Measurements from ENCODE around the gene RASGRP3. TPM values are rescaled to one million over a fixed set of nuclear protein-coding genes. Genes with fewer than 3 reads are reported as not detected.

Gene RASGRP3
- total and polyA plus RNA-seq, 2 of the 13 experiments (the other 11 are each of a cell fraction or from before 2014, with no cell fraction given): 0.01 TPM; not detected in 1

DNA sequence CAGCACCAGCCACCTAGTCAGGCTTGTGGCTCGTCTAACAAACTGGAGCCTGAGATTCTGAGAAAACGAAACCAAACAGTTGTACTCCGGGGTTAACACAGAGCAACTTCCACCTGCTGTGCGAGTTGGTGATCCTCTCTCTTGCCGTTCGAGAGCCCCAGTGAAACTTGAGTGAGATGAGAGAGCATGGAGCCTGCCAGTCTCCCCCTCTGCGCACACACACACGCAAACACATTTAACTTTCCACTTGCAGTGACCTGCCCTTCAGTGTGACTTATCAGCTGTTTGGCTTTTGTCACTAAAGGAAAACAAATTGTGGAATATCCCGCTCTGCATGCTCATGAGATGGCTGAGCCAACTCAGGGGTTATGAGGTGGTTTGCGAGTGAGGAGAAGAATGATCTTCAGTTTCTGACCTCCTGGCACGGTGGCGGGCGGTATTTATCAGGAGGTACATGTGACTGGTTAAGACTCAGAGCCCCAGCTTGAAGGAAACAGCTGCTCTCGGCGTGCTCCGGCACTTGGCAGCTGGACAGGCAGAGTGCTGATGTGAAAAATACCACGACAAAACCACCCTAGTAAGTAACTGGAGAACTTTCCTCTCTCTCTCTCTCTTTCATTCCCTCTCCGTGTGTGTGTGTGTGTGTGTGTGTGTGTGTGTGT is at the start of gene RASGRP3 (continued):
- TF ChIP-seq, protein P1, sequence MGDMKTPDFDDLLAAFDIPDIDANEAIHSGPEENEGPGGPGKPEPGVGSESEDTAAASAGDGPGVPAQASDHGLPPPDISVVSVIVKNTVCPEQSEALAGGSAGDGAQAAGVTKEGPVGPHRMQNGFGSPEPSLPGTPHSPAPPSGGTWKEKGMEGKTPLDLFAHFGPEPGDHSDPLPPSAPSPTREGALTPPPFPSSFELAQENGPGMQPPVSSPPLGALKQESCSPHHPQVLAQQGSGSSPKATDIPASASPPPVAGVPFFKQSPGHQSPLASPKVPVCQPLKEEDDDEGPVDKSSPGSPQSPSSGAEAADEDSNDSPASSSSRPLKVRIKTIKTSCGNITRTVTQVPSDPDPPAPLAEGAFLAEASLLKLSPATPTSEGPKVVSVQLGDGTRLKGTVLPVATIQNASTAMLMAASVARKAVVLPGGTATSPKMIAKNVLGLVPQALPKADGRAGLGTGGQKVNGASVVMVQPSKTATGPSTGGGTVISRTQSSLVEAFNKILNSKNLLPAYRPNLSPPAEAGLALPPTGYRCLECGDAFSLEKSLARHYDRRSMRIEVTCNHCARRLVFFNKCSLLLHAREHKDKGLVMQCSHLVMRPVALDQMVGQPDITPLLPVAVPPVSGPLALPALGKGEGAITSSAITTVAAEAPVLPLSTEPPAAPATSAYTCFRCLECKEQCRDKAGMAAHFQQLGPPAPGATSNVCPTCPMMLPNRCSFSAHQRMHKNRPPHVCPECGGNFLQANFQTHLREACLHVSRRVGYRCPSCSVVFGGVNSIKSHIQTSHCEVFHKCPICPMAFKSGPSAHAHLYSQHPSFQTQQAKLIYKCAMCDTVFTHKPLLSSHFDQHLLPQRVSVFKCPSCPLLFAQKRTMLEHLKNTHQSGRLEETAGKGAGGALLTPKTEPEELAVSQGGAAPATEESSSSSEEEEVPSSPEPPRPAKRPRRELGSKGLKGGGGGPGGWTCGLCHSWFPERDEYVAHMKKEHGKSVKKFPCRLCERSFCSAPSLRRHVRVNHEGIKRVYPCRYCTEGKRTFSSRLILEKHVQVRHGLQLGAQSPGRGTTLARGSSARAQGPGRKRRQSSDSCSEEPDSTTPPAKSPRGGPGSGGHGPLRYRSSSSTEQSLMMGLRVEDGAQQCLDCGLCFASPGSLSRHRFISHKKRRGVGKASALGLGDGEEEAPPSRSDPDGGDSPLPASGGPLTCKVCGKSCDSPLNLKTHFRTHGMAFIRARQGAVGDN (CRISPR knock-in tag; IDR thresholded peaks at IDR 0.05): peak; percentile 33
- TF ChIP-seq TAF15 (IDR thresholded peaks at IDR 0.05; ENCODE audit: low read depth, low read length, poor library complexity, severe bottlenecking): no peak
- TF ChIP-seq, protein P2, sequence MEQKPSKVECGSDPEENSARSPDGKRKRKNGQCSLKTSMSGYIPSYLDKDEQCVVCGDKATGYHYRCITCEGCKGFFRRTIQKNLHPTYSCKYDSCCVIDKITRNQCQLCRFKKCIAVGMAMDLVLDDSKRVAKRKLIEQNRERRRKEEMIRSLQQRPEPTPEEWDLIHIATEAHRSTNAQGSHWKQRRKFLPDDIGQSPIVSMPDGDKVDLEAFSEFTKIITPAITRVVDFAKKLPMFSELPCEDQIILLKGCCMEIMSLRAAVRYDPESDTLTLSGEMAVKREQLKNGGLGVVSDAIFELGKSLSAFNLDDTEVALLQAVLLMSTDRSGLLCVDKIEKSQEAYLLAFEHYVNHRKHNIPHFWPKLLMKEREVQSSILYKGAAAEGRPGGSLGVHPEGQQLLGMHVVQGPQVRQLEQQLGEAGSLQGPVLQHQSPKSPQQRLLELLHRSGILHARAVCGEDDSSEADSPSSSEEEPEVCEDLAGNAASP (CRISPR knock-in tag; IDR thresholded peaks at IDR 0.05; ENCODE audit: borderline replicate concordance): no peak
- peak; percentile 61; the same call in 1 of the 2 replicates for TF ChIP-seq ZNF292 (CRISPR knock-in tag; IDR thresholded peaks at IDR 0.05; ENCODE audit: borderline replicate concordance, low read depth)
- TF ChIP-seq, protein P3, sequence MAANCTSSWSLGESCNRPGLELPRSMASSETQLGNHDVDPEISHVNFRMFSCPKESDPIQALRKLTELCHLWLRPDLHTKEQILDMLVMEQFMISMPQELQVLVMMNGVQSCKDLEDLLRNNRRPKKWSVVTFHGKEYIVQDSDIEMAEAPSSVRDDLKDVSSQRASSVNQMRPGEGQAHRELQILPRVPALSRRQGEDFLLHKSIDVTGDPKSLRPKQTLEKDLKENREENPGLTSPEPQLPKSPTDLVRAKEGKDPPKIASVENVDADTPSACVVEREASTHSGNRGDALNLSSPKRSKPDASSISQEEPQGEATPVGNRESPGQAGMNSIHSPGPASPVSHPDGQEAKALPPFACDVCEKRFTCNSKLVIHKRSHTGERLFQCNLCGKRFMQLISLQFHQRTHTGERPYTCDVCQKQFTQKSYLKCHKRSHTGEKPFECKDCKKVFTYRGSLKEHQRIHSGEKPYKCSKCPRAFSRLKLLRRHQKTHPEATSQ (CRISPR knock-in tag; IDR thresholded peaks at IDR 0.05; ENCODE audit: borderline replicate concordance): no peak
- no peak for TF ChIP-seq CC2D1A (CRISPR knock-in tag; IDR thresholded peaks at IDR 0.05)
- TF ChIP-seq, protein P4, sequence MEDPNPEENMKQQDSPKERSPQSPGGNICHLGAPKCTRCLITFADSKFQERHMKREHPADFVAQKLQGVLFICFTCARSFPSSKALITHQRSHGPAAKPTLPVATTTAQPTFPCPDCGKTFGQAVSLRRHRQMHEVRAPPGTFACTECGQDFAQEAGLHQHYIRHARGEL (CRISPR knock-in tag; IDR thresholded peaks at IDR 0.05): no peak
- TF ChIP-seq MXD4 (CRISPR knock-in tag; IDR thresholded peaks at IDR 0.05): 0 out of 2 replicates have a peak, but pooled peaks have one; percentile 32
- TF ChIP-seq ARHGAP35 (CRISPR knock-in tag; IDR thresholded peaks at IDR 0.05; ENCODE audit: borderline replicate concordance): no peak
- no peak; the same call in 1 of the 2 replicates for TF ChIP-seq ZSCAN29 (CRISPR knock-in tag; conservative IDR thresholded peaks at IDR 0.05)
- no peak for TF ChIP-seq POGZ (CRISPR knock-in tag; IDR thresholded peaks at IDR 0.05)
- TF ChIP-seq, protein P5, sequence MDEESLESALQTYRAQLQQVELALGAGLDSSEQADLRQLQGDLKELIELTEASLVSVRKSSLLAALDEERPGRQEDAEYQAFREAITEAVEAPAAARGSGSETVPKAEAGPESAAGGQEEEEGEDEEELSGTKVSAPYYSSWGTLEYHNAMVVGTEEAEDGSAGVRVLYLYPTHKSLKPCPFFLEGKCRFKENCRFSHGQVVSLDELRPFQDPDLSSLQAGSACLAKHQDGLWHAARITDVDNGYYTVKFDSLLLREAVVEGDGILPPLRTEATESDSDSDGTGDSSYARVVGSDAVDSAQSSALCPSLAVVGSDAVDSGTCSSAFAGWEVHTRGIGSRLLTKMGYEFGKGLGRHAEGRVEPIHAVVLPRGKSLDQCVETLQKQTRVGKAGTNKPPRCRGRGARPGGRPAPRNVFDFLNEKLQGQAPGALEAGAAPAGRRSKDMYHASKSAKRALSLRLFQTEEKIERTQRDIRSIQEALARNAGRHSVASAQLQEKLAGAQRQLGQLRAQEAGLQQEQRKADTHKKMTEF (CRISPR knock-in tag; IDR thresholded peaks at IDR 0.05): 0 out of 2 replicates have a peak, but pooled peaks have one; percentile 10
- TF ChIP-seq, protein P6, sequence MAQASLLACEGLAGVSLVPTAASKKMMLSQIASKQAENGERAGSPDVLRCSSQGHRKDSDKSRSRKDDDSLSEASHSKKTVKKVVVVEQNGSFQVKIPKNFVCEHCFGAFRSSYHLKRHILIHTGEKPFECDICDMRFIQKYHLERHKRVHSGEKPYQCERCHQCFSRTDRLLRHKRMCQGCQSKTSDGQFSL (CRISPR knock-in tag; IDR thresholded peaks at IDR 0.05): no peak
- TF ChIP-seq ZNF816 (CRISPR knock-in tag; IDR thresholded peaks at IDR 0.05; ENCODE audit: borderline replicate concordance): no peak
- TF ChIP-seq ZNF317 (CRISPR knock-in tag; IDR thresholded peaks at IDR 0.05): 0 out of 2 replicates have a peak, but pooled peaks have one; percentile 10
- no peak for TF ChIP-seq MED1 (CRISPR knock-in tag; IDR thresholded peaks at IDR 0.05)
- TF ChIP-seq PRPF4 (IDR thresholded peaks at IDR 0.05; ENCODE audit: low read depth, low read length, poor library complexity, severe bottlenecking): no peak
- TF ChIP-seq, protein P7, sequence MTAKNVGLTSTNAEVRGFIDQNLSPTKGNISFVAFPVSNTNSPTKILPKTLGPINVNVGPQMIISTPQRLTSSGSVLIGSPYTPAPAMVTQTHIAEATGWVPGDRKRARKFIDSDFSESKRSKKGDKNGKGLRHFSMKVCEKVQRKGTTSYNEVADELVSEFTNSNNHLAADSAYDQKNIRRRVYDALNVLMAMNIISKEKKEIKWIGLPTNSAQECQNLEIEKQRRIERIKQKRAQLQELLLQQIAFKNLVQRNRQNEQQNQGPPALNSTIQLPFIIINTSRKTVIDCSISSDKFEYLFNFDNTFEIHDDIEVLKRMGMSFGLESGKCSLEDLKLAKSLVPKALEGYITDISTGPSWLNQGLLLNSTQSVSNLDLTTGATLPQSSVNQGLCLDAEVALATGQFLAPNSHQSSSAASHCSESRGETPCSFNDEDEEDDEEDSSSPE (CRISPR knock-in tag; IDR thresholded peaks at IDR 0.05): no peak
